DMS114 treated with DMSO at 0.1 percent for 48 hours (cell line): ENCODE data around the gene ACAN.

Experiments used
- DNase-seq: peaks from one replicate; lab custom pipeline; 2025; ENCODE audit not compliant: unreplicated experiment; lab: John Stamatoyannopoulos, UW

The ACAN gene

GRCh38 chr15:88841236-88841635, 38.0 kb downstream of the ACAN start:
- no peak for DNase-seq

DNA sequence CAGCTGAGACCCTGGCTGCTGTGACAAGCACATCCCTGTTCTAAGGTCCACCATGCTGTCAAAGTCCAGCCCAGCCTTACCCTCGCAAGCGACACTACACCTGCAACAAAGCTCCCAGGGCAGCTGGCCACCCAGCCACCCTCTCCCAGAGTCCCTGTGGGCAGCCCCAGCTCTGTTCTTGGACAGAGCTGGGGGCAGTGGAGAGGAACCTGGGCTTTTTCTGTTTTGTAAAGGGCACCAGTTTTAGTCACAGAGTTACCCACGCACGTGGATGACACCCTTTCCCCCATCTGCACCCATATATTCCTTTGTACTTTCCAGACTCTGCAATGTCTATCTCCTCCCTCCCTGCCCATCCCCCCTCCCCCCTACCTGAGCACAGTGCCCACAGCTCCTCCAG, 38.9 kb downstream of the ACAN start:
- no peak for DNase-seq

GRCh38 chr15:88843334-88843733, 40.1 kb downstream of the ACAN start:
- no peak for DNase-seq

GRCh38 chr15:88844749-88845386, 41.6 kb downstream of the ACAN start:
- DNase-seq, result no peak

GRCh38 chr15:88845616-88846015, 42.4 kb downstream of the ACAN start:
- no peak for DNase-seq

GRCh38 chr15:88847144-88847543, 43.9 kb downstream of the ACAN start:
- no peak for DNase-seq

DNA sequence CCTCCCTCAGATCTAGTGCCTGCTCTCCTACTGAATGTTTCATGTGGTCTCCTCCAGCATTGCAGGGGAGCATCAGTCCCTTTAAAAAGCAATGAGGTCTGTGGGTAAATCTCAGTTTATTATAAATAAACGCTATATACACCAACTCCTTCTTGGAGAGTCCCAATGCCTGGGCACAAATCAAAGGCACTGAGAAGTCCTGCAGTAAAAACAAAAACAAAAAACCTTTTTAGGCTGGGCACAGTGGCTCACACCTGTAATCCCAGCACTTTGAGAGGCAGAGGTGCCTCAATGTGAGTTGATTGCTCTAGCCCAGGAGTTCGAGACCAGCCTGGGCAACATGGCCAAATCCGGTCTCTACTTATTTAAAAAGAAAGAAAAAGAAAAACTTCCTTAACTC, 45.0 kb downstream of the ACAN start:
- no peak for DNase-seq

GRCh38 chr15:88849376-88850072, 46.3 kb downstream of the ACAN start:
- DNase-seq, result no peak

- DNase-seq, result no peak
Measured at GRCh38 chr15:88852476-88852875, 49.2 kb downstream of the ACAN start.

- DNase-seq, result no peak
Measured at GRCh38 chr15:88858934-88859333, 55.7 kb downstream of the ACAN start.

DNA sequence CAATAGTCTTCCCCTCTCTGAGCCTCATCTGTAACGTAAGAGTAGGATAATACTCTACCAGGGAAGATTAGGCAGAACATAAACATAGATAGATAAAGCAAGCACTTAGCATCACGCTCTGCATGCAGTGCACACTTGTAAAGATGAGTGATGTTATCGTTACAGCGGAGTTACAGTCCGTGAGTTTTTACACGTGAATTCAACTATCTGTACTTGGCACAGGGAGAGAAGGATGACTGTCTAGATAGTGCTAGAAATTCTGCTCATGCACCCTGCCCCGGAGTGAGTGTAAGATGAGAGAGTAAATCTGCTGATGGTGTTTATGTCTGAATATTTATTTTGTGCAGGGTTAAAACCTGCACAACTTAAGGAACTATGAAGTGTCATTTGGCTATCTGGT, 56.3 kb downstream of the ACAN start:
- DNase-seq, result no peak

GRCh38 chr15:88860212-88860611, 57.0 kb downstream of the ACAN start:
- DNase-seq, result no peak

GRCh38 chr15:88863412-88863811, 60.2 kb downstream of the ACAN start:
- no peak for DNase-seq

GRCh38 chr15:88864861-88865497, 61.7 kb downstream of the ACAN start:
- no peak for DNase-seq

DNA sequence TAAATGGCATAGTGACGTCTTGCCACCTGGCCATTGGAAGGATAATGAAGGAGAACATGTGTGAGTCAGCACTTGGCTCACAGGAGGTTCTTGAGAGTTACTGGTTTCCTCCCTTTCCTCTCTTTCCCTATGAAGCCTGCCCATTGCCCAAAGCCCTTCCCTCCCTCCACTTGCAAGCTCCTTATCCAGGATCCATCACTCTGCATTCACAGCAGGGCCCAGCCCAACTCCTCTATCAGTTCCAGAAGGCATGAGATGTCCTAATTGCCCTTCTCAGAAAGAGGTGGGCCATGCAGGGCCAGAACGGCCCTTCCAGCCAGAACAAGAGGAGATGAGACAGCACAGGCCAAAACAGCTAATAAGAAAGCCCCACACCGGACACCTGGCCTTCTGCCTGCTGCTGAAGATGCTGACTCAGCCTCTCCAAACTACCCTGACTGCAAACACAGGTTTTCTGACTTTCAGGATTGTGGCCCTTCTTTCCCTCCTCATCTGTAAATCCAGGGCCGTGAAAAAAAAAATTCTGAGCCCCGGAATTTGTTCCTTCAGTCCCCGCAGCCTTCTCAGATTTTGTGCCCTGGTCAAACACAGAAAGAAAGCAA, 62.4 kb downstream of the ACAN start:
- no peak for DNase-seq

- DNase-seq, result no peak
Measured at GRCh38 chr15:88866295-88866881, 63.2 kb downstream of the ACAN start.

DNA sequence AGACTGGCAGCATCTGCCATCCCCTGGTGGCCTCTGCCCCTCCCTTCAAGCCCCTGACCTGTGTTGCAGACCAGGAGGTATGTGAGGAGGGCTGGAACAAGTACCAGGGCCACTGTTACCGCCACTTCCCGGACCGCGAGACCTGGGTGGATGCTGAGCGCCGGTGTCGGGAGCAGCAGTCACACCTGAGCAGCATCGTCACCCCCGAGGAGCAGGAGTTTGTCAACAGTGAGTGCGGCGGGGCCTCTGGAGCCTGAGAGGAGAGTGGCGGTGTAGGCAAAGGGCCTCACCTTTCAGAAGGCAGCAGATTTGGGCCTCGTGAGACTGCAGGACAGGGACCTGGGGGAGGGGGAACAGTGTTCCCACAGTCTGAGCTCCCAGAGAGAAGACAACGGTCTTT, 68.1 kb downstream of the ACAN start:
- no peak for DNase-seq

DNA sequence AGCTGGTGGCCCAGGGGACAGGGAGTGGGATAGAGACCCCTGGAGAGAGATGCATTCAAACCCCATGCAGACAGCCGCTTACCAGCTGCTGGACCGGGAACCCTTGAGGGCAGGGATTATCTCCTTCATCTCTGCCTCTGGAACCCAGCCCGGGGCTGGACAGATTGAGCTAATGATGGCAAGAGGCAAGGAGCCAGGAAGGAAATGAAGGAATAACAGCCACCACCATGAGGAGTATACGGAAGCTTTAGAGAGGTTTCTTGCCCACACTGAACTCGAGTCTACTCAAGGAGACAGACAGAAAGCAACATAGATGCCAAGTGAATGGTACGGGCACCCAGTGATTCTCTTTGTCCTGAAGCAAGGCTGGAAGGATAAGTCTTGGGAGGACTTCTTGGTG, 68.9 kb downstream of the ACAN start:
- no peak for DNase-seq

DNA sequence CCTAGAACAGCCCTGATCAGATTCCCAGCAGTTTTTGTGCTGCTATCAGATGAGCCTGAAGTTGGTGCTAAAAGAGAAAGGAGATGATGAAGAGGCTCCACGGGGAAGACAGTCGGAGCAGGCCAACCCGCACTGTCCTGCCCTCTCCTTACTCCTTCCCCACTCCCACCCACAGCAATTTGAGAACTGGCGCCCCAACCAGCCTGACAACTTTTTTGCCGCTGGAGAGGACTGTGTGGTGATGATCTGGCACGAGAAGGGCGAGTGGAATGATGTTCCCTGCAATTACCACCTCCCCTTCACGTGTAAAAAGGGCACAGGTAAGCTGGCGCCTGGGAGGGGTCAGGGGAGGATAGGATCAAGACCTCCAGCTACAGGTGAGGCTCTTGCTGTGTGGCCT, 69.5 kb downstream of the ACAN start:
- DNase-seq, result no peak

- DNase-seq, result no peak
Measured at GRCh38 chr15:88873786-88874185, 70.5 kb downstream of the ACAN start.

DNA sequence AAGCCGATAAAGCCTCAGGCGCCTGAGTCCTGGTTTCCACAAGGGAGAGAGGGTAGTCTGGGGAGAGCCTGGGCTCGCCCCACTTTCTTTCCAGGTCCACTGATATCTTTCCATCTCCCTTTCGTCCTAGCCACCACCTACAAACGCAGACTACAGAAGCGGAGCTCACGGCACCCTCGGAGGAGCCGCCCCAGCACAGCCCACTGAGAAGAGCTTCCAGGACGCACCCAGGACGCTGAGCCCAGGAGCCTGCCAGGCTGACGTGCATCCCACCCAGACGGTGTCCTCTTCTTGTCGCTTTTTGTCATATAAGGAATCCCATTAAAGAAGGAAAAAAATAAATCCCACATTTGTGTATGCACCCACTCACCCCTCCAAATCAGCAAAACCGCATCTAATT, 71.0 kb downstream of the ACAN start:
- no peak for DNase-seq

GRCh38 chr15:88874684-88875083, 71.4 kb downstream of the ACAN start:
- no peak for DNase-seq
